CD4-positive, alpha-beta T cell treated with Interleukin-10 for 1 hour (primary cell): ENCODE data around the gene LRPAP1.

Experiments used
- DNase-seq: peaks from one replicate; pipeline ENCODE4 v3.0.0-alpha.2; 2020

Gene LRPAP1

DNA sequence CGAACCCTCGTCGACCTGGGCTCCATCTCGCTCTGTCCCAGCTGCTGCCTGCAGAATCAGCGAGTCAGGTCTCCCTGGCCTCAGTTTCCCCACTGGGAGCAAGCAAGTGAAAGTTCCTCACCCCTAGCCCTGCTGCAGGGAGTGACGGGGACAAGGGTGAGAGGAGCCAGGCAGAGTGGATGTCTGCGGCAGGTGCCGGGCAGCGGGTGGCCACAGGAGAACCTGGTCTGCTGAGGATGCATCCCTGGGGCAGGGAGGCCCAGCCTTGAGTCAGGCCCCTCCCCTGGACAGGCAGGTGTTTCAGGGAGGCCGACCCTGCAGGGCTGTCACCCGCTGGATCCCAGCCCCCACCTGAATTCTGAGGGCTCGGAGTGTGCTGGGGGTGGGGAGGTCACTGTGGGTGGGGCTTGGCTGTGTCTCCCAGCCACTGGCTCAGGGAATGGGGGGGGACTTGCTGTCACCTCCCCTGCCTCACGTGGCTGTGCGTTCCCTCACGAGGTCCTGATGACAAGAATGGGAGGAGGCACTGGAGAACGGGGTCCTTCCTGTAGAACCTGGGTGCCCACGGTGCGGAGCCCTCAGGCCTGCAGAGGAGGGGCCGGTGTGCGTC, 33.2 kb downstream of the LRPAP1 start:
- DNase-seq, result no peak

DNA sequence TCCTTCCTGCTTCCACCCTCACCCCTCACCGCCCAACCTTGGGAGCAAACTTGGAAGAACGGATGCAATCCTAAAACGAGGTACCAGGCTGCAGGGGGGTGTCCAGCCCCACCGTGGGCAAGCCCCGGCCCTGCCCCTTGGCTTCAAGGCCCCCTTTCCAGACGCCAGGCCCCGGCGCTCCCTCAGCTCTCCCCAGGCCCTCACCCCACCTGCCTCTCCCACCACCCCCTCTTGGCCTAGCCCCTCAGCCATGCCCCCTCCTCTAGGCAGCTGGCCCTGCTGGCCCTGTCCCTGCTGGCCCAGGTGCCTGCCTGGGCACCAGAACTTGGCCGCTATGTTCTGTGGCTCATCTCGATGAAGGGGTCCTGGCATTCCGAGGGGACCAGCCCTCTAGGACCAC, 33.8 kb downstream of the LRPAP1 start:
- no peak for DNase-seq

GRCh38 chr4:3497523-3498389, 34.5 kb downstream of the LRPAP1 start:
- DNase-seq, result no peak

DNA sequence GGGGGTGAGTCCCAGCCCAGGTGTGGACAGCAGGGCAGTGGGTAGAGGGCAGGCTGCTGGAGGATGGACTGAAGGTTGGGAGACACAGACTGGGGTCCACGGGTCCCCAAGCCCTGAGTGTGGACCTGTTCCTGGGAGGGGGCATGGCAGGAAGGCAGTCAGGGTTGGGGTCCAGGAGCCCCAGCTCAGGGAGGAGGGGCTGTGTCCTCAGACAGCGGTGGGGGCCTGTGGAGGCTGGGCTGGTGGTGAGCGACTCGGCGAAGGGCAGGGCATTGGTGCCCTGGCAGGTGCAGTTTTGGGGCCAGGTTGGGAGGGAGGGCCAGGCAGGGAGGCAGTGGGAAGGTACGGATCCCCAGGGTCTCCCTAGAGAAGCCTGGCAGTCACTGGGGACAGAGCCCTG, 35.1 kb downstream of the LRPAP1 start:
- no peak for DNase-seq

DNA sequence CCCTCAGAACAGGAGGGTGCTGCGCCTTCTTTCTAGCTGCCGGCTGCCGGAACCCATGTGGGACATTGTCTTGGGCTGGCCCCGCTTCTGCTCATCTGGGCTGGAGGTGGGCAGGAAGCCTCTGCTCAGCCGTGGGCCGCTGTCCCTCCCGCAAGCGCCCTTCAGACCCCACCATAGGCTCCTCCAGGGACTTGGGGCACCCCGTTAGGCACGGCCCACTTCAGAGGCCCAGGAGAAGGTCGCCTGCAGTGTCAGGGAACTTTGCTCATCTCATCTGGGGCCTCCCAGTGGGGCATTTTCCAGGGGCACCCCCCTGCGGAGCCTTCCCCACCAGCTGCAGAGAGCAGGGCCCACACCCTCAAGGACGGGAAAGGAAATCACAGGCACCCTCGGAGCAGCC, 36.2 kb downstream of the LRPAP1 start:
- DNase-seq, result no peak

GRCh38 chr4:3495204-3495975, 36.8 kb downstream of the LRPAP1 start:
- no peak for DNase-seq

DNA sequence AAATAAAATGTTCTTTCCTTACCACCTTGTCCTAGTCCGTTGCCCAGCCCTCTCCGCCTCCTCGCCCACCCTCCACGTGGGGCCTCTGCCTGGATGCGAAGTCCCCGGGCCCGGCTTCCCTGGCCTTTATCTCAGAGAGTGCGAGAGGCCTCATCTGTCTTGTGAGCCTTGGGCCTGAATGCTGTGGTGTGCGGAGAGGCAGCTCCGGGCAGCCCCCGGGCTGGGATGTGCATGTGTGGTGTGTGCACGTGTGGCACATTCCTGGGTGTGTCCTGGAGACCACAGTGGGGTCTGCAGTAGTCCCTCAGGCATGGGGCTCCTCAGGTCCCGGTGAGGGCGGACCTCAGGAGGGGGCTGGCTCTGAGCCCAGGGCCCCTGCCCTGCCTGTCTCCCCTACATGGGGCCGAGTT, 37.8 kb downstream of the LRPAP1 start:
- no peak for DNase-seq

DNA sequence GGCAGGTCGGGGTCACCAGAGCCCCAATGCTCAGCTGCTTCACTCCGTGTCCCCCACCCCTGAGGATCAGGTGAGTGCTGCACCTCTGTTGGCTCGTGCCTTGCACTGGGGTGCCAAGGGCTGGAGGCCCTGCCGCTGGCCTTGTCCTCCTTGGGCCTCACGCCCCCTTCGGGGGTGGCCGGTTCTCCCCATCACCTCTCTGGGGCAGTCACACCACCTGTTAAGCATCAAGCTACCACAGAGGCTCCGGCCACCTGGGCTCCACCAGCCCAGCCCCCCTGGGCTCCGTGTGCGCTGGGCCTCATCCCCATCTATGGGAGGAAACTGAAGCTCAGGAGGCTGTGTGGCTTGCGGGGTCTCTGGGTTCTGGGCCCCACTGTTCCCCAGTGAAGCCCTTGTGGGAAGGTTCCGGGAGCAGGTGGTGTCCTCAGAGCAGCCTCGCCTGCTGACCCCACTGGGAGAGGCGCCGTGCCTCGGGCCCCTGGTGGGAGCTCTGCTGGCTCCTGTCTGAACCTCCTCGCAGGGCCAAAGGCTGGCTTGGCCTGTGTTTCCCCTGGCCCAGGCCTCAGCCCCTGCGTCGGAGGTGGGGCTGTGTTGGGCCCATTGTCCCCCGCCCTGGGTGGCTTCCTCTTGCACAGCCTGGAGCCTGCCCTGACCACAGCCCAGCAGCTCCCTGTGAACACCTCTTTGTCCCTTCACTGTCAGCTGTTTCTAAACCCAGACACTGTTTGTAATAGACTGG, 38.3 kb downstream of the LRPAP1 start:
- no peak for DNase-seq

DNA sequence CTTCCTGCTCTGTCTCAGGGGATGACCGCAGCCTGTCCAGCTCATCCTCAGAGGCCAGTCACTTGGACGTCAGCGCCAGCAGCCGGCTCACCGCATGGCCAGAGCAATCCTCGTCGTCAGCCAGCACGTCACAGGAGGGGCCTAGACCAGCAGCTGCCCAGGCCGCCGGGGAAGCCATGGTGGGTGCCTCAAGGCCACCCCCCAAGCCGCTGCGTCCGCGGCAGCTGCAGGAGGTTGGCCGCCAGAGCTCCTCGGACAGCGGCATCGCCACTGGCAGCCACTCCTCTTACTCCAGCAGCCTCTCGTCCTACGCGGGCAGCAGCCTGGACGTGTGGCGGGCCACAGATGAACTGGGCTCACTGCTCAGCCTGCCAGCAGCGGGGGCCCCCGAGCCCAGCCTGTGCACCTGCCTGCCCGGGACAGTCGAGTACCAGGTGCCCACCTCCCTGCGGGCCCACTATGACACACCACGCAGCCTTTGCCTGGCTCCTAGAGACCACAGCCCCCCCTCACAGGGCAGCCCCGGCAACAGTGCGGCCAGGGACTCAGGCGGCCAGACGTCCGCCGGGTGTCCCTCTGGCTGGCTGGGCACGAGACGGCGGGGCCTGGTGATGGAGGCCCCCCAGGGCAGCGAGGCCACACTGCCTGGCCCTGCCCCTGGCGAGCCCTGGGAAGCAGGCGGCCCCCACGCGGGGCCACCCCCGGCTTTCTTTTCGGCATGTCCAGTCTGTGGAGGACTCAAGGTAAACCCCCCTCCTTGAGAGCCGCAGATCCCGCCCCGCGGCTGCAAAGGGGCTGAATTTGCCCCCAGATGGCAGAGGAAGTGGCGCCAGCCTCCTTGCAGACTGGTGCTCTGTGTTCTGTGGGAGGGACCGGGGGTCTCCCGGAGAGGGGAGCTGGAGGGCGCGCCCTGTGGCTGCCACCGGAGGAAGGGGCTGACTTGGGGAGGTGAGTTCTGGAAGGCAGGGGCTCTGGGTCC, 39.2 kb downstream of the LRPAP1 start:
- DNase-seq, result no peak

- no peak for DNase-seq
Measured at GRCh38 chr4:3491681-3492405, 40.4 kb downstream of the LRPAP1 start.

DNA sequence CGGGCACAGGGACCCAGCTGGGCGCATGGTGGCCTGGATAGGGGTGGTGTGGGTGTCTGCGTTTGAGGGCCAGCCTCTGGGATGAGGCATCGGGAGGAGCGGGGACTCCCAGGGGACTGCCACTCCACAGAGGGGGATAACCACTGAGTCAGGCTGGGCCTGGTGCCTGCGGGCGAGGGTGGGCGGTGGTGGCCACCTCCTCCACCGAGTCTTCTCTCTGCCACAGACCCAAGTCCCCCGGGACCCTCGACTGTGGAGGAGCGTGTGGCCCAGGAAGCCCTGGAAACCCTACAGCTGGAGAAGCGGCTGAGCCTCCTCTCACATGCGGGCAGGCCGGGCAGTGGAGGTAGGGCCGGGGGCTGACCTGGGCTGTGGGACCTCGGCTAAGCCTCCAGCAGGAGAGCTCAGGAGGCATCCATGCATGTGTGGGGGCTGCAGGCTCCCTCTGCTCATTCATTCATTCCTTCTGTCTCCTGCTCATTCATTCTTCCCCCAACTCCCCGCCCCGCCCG, 42.7 kb downstream of the LRPAP1 start:
- no peak for DNase-seq

DNA sequence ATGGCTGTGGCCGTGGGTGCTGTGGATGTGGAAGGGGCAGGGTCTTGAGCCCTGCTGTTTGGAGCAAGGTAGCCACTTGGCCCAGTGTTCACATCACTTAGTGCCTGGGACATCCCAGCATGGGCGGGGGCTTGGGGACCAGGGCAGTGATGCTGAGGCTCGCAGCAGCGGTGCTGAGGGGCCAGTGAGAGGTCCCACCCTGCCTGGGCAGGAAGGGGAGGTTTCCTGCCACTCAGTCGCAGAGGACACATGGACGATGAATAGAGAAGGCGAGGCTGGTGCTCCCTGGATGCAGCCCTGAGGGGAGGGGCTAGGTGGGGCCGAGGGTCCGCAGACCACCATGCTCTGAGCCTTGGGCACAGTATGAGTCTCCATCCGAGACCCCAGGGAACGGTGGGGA, 43.4 kb downstream of the LRPAP1 start:
- DNase-seq, result no peak

DNA sequence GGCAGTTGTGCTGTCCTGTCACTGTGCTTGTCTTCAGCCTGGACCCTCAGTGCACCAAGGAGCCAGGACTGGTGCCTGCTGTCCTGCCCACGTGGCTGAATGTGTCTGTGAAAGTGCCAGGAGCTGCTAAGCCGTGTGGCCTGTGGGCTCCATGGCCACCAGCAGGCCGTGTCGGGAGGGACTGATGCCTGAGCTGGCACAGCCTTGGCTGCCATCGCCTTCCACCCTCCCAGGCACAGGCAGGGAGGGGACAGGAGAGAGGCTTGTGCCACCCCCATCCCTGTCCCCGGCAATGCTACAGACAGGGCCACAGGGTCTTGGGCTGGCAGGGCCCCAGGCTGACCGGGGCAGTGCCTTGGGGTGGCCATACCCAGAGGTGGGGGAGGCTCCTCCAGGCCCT, 44.4 kb downstream of the LRPAP1 start:
- no peak for DNase-seq

GRCh38 chr4:3486541-3487540, 45.4 kb downstream of the LRPAP1 start:
- no peak for DNase-seq

GRCh38 chr4:3485886-3486540, 46.2 kb downstream of the LRPAP1 start:
- DNase-seq, result no peak

DNA sequence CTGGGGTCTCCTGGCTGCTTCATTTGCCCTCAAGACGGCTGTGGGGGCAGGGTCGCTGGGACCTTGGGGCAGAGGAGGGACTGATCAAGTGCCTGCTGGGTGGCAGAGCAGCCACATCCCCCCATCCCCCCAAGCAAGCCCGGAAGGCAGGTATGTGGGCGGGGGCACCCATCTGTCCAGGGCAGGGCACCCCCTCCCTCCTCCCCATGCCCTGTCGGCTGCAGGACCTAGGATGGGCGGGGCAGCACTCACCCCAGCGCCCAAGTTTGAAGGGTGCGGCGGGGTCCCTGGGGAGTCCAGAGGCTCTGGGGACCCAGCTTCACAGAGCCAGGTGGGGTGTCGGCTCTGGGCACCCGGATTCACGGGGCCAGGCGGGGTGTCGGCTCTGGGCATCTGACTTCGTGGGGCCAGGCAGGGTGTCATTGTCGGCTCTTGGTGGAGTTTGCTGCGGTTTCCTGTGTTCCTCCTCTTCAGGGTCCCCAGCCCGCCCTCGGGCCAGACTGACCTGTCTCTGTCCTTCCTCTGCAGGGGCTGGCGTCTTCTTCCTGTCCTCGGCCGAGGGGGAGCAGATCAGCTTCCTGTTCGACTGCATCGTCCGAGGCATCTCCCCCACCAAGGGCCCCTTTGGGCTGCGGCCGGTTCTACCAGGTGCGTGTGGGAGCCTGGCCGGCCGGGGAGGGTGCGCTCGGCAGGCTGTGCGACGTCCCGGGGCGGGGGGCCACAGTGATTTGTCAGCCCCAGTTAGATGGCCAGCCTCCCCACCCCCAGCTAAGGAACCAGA, 47.0 kb downstream of the LRPAP1 start:
- DNase-seq, result no peak

DNA sequence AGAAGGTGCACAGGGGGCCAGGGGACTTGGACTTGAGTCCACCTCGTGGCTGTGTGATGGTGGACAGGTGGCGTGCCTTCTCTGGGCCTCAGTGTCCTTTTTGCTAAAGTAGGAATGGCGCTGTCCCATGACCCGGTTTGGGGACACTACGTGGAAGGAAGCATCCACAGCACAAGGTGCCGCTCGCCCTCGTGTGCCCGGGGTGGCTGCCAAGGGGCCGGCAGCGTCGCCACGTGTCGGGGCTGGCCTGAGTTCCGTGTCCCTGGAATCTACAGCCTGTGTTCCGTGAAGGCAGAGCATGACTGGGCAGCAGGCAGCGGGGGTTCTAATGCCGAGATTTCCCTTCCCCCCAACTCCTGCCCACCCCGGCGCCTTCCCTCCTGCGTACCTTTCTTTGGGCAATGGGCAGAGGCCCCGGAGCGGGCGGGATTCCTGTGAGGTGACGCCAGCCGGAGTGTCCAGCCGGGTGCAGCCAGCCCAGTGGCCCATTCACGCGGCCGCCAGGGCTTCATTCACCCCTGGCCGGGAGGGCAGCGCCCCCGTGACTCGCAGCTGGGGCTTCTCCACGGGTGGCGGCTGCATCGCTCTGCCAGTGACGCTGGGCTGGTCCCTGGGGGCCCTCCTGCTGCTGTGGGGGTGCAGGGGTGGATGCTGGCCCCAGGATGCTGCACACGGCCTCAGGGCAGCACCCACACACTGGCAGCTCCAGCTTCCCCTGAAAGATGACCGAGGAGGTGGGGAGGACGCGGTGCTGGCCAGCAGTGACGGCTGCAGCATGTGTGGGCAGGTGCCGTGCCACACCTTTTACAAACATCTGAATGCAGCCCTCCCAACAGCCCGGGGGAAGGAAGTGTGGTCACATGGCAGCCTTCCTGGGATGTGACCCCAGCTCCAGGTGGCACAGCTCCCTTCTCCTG, 47.9 kb downstream of the LRPAP1 start:
- no peak for DNase-seq
